Measurements from ENCODE around the gene SNAI3.

- TF ChIP-seq NANOG (IDR thresholded peaks at IDR 0.05; ENCODE audit: borderline replicate concordance) (no peak), POLR2AphosphoS5 (IDR thresholded peaks at IDR 0.05; ENCODE audit: low read depth) (no peak), CTCF (conservative IDR thresholded peaks at IDR 0.05; ENCODE audit: low read depth in 2 of 2) (no peak)
Measured at GRCh38 chr16:88700636-88701482, 14.6 kb upstream of the SNAI3 start.

All from GM23338 (cell line).